ENCODE measurements around the gene EHBP1L1.
"Not testable (repeated sequence)": the region's sequence is repeated elsewhere in the genome, so short reads cannot be mapped to it uniquely, and the experiment has no call there.

Gene EHBP1L1

DNA sequence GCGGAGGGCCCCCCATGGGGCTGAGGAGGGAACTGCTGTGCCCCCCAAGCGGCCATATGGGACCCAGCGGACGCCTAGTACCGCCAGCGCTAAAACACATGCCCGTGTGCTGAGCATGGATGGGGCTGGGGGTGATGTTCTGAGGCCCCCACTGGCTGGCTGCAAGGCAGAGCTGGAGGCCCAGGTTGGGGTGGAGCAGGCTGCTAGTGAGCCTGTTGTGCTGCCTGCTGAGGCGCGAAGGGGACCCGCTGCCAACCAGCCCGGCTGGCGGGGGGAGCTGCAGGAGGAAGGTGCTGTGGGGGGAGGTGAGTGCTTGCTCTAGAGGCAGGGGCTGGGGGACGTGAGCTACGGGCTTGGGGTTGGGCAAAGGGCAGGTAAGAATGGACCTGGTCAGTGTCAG lies 42.9 kb downstream of the EHBP1L1 start:
- no peak for DNase-seq

DNA sequence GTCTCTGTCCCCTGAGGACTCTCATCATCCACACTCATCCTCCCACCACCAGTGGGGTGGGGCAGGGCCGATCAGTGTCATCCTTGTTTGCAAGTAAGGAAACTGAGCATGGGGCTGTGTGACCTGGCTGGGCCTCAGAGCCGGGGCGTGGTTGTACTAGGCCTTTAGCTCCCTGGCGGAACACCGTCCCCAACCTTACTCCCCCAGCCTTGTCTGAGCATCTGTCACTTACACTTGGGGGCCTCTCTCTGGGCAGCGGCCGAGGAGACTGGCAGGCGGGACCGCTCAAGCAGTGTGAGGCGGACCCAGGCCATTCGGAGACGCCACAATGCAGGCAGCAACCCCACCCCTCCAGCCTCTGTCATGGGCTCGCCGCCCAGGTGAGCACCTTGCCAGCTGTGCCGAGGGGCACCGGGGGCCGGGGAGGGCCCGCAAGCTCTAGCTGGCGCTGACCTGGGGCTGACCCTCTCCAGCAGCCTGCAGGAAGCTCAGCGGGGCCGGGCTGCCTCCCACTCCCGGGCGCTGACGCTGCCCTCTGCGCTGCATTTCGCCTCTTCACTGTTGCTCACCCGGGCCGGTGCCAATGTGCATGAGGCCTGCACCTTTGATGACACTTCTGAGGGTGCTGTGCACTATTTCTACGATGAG lies 43.6 kb downstream of the EHBP1L1 start:
- DNase-seq: no peak

DNA sequence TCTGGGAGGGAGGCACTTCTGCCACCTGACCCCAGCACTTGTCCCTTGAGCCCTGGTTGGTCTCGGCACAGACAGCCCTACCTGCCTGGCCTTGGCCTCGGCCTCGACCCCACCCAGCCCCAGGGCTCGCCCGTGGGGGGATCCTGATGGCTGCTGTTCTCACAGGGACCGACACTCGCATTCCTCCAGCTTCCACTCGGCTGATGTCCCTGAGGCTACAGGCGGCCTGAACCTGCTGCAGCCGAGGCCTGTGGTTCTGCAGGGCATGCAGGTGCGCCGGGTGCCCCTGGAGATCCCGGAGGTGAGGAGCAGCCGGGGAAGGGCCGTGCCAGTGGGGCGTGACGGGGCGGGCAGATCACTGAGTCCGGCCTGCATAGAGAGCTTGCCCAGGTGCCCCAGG lies 44.8 kb downstream of the EHBP1L1 start:
- DNase-seq: no peak

DNA sequence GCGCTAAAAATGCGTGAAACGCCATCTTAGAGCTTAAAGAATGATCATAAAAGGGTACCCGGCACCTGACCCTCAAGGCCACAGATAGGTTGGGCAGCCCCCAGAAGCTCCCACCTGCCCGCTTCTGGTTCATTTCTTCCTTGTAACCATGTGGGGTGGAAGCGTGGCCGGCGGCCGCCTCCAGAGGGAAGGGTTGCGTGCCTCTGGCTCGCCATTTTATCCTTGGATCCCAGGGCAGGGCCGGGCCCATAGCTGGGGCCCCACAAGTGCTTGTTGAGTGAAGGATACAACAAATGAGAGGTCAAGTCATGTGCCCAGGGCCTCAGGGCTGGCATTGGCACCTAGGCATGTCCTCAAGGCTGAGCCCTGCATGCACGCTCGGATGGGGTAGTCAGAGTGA lies 45.6 kb downstream of the EHBP1L1 start:
- DNase-seq: no peak

DNA sequence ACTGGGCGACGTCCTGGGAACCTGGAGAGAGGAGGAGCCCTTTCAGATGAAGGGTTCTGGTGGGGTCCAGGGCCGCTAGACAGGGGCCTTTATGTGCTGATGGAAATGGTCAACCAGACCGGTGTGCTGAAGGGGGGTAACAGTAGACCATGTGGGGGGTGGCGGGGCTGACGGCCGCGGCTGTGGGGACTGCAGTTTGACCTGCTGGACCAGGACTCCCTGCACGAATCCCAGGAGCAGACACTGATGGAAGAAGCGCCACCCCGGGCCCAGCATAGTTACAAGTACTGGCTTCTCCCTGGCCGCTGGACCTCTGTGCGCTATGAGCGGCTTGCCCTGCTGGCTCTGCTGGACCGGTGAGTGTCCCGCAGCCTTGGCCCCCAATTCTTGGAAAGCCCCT lies 46.2 kb downstream of the EHBP1L1 start:
- no peak for DNase-seq

DNA sequence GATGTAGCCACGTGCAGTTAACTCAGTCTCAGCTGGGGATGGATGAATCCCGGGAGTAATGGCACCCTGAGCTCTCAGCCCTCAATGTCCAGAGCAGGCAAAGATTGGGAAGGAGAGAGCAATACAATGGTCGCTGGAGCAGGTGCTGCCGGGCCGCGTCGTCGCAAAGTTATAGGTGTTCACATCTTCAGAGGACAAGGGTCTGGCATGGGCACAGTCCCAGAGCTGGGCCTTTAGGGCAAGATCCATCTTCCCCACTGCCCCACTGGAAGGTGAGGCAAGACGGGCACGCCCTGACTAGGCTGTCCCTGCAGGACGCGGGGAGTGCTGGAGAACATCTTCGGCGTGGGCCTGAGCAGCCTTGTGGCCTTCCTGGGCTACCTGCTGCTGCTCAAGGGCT lies 47.3 kb downstream of the EHBP1L1 start:
- no peak for DNase-seq

DNA sequence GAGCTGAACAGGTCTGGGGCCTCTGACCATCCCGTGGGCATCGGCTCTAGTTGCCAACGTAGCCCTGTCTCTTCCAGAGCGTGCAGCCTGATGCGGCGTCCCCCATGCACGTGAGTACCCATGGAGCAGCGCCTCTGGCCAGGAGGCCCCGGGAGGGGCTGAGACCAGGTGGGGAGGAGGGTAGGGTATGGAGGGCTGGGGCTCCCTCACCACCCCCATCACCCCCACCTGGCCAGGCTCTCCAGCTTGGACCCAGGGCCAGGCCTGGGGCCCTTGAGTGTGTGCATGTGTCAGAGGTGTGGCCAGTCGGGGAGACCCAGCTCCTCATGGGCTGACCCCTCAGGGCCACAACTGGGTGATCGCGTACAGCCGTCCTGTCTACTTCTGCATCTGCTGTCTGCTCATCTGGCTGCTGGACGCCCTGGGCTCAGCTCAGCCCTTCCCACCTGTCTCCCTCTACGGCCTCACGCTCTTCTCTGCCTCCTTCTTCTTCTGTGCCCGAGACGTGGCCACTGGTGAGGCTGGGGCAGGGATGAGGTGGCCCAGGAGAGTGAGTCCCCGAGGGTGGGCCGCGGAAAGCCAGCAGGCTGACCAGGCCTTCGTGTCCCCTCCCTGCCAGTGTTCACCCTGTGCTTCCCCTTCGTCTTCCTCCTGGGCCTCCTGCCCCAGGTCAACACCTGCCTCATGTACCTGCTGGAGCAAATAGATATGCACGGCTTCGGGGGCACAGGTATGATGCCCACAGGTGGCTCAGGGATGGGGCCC lies 48.2 kb downstream of the EHBP1L1 start:
- no peak for DNase-seq

DNA sequence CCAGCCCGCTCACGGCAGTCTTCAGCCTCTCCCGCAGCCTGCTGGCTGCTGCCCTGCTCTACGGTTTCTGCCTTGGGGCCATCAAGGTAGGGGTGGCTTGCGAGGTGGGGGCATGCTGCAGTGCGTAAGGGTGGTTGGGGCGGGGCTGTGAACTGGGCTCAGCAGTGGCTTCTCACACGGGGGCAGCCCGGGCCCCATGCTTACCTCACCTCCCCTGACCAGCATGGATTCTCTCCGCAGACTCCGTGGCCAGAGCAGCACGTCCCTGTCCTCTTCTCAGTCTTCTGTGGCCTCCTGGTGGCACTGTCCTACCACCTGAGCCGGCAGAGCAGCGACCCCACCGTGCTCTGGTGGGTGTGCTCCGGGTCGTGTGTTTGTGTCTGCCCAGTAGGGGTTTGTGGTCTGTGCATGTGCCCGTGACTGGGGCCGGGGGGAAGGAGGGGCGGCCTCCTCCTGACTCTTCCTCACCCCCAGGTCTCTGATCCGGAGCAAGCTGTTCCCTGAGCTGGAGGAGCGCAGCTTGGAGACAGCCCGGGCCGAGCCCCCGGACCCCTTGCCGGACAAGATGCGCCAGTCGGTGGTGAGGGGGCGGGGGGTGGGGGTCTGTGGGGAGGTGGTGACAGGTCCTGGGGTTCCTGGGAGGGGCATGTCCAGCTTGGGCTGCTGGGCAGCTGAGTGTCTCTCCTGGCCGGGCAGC lies 49.2 kb downstream of the EHBP1L1 start:
- no peak for DNase-seq

DNA sequence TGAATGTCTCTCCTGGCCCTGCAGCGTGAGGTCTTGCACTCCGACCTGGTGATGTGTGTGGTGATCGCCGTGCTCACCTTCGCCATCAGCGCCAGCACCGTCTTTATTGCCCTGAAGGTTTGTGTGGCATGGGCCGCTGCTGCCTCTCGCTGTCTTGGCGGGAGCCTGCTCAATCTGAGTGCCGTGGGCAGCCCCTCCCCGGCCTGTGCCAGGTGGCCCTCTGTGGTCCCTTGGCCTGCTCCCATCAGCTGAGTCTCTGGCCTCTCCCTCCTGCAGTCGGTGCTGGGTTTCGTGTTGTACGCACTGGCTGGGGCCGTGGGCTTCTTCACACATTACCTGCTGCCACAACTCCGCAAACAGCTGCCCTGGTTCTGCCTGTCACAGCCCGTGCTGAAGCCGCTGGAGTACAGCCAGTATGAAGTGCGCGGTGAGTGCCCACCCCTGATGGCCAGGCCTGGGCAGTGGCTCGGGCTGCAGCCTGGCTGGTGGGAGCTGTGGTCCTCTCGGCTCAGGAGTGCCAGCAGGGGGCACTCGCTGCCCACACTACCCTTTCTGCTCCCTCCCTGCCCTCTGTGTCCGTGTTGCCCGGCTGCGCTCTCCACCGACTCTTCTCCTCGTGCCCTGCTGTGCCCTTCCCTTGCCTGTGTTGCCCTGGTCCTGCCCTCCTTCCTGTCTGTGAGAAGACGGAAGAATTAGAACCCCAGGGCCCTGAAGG lies 49.9 kb downstream of the EHBP1L1 start:
- DNase-seq: no peak

DNA sequence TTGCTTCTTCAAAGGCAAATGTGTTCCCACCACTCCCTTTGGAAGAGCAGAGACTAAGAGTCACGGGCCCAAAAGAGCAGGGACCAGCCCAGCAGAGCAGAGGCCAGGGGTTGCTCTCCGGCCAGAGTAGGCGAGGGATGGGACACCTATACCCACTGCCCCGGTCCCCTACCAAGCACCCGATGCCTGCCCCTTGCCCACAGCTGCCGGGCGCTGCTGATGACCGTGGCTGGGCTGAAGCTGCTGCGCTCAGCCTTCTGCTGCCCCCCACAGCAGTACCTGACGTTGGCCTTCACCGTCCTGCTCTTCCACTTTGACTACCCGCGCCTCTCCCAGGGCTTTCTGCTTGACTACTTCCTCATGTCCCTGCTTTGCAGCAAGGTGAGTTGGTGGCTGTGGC lies 51.3 kb downstream of the EHBP1L1 start:
- no peak for DNase-seq

DNA sequence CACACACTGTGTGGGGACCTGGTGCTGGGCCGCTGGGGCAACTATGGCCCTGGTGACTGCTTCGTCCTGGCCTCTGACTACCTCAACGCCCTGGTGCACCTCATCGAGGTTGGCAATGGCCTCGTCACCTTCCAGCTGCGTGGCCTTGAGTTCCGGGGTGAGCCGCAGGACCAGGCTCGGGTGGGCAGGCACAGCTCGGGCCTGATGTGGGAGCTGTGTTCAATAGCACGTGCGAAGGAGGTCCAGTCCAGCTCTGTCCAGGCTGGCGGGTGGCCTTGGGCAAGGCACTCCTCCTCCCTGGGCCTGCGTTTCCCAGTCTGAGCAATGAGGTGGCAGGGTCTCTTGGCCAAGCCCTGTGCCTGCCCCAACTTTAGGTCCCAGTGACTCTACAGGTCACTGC lies 53.7 kb downstream of the EHBP1L1 start:
- no peak for DNase-seq

DNA sequence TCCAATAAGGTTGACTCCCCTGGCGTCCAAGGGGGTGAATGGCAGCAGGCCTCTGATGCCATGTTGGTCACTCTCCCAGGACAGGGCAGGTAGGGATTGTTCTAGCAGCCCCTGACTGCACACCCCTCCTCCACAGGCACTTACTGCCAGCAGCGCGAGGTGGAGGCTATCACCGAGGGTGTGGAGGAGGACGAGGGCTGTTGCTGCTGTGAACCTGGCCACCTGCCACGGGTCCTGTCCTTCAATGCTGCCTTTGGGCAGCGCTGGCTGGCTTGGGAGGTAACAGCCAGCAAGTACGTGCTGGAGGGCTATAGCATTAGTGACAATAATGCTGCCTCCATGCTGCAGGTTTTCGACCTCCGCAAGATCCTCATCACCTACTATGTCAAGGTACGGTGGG lies 54.4 kb downstream of the EHBP1L1 start:
- DNase-seq: no peak

DNA sequence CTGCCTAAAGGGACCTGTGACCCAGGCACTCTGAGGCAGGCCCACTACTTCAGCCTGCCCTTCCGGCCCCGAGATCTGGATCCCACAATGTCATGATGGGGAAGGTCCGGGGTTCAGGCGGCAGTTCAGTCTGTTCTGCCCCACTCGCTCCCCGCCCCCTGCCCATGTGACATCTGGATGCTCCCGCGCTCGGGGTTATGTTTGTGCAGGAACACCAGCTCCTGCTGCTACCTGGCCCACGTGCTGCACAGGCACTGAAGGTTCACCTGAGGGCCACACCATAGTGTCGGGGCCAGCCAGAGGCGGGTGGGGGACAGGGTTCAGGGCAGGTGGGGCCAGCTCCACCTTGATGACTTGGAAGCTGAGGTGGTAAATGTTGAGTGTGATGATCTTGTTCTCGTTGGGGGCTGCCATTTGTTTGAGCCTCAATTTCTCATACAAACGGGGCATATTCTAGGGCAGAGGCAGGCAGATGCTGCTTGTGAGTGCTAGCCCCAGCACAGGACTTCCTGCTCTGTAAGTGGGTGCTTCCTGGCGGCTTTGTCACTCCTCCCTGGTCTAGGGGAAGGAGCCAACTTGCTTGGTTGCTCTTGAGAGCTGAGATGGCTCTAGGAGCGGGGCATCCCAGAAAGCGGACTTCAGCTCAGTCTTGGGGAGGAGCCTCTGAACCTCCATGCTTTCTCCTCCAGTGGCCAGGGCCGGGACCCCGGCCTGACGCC lies 57.7 kb downstream of the EHBP1L1 start:
- no peak for DNase-seq

DNA sequence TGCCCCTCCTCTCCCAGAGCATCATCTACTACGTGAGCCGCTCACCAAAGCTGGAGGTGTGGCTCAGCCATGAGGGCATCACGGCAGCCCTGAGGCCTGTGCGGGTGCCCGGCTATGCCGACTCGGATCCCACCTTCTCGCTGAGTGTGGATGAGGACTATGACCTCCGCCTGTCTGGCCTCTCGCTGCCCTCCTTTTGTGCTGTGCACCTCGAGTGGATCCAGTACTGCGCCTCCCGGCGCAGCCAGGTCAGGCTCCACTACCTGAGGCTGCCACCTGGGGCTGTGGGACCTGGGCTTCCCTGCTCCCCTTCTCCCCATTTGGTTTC lies 58.2 kb downstream of the EHBP1L1 start:
- DNase-seq: no peak

DNA sequence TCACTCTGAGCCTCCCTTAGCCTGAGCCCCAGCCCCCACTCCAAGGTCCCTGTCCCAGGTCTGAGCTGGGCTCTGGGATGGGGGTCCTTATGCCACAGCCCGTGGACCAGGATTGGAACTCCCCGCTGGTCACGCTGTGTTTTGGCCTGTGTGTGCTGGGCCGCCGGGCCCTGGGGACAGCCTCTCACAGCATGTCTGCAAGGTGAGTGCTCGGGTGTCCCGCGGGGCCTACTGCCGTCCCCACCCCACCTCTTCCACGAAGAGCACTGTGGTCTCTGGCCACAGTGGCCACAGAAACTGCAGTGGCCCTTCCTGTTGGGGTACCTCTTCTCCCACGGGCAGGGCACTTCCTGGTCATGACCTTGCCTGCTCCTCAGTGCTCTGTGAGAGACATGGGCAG lies 58.6 kb downstream of the EHBP1L1 start:
- DNase-seq: no peak

DNA sequence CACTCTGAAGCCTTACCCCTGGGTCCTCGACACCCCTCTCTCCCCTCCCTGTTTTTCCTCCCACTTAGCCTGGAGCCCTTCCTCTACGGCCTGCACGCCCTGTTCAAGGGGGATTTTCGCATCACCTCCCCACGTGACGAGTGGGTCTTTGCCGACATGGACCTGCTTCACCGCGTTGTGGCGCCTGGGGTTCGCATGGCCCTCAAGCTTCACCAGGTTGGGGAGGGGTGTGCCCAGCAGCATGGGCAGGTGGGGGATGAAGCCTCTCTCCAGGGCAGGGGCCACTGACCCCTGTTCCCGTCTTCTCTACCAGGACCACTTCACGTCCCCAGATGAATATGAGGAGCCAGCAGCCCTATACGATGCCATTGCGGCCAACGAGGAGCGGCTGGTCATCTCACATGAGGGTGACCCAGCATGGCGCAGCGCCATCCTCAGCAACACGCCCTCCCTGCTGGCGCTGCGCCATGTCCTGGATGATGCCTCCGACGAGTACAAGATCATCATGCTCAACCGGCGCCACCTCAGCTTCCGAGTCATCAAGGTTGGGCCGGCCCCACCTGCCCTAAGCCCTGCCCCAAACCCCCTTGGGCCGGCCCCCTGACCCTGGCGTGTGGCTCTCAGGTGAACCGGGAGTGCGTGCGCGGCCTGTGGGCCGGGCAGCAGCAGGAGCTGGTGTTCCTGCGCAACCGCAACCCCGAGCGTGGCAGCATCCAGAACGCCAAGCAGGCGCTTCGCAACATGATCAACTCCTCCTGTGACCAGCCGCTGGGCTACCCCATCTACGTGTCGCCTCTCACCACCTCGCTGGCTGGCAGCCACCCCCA lies 59.3 kb downstream of the EHBP1L1 start:
- DNase-seq: no peak

DNA sequence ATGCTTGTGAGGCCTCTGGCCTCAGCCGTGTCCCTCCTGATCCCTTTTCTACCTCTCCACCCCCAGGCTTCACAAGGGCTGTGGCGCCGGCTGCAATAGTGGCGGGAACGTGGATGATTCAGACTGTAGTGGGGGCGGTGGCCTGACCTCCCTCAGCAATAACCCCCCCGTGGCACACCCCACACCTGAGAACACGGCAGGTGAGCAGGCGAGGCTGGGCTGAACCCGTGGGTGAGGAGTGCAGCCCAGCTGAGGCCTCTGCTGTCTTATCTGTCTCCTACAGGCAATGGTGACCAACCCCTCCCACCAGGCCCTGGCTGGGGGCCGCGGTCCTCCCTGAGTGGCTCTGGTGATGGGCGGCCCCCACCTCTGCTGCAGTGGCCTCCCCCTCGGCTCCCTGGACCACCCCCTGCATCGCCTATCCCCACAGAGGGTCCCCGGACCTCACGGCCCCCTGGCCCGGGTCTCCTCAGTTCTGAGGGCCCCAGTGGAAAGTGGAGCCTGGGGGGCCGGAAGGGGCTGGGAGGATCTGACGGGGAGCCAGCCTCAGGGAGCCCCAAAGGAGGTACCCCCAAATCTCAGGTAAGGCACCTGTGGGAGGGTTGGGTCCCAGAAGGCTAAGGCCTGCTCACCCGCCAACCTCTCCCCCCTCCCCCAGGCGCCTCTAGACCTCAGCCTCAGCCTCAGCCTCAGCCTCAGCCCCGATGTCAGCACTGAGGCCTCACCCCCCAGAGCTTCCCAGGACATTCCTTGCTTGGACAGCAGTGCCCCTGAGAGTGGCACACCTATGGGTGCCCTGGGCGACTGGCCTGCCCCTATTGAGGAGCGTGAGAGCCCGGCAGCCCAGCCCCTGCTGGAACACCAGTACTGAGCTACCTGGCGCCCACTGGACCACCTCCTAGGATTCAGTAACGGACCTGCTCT lies 60.5 kb downstream of the EHBP1L1 start:
- DNase-seq: no peak

DNA sequence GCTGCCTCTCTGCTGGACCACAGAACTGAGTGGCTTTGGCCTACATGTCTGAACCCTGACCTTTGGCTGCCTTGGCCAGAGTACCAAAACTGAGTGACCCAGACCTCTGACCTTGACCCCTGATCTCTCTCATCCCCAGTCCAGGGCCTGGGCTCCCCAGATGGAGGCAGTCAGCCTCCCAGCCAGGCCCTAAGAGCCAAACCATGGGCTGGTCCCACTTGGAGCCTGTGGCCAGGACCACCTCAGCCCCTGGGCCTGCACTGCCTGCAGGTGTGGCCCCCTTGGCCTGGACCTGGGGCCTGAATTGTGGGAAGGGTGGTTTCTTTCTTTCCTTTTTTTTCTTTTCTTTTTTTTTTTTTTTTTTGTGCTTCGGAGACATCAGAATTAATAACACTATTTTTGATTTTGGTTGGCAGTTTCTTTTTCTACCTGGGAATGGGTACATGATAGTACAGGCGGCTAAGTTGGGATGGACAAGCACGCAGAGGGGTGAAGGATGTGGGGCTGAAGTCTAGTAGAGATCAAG lies 61.2 kb downstream of the EHBP1L1 start:
- DNase-seq: no peak

DNA sequence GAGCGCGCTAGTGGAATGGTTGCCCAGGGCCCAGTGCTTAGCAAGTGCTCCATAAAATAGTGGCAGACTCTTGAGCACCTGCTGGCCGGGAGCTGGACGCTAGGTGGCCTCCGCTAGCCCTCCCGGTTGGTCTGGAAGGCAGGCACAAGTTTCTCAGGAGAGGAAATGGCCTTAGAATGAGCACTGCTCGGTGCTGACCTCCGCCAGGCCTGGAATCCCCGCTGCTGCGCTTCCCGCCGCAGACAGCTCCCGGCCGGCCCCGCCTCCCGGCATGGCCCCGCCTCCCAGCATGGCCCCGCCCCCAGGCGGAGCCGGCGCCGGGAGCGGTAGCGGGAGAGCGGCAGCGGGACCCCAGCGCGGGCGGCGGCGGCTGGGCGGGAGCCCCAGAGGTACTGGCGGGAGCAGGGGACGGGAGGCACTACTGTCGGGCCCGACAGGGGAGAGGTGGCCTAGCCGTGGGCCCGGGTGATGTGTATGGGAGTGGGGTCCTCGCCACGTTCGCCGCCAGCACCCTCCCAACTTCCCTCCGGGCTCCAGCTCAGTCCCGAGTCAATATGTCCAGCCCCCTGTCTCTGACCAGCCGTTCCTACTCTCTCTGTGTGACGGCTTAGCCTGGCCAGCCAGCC lies 62.1 kb downstream of the EHBP1L1 start, which contains the start of gene SIPA1:
Gene SIPA1, plus strand, starts transcription at position 308 of the 626 bp plus-strand sequence. CDS start 2,821 bp downstream, outside the sequence.
- DNase-seq: peak; percentile 86

DNA sequence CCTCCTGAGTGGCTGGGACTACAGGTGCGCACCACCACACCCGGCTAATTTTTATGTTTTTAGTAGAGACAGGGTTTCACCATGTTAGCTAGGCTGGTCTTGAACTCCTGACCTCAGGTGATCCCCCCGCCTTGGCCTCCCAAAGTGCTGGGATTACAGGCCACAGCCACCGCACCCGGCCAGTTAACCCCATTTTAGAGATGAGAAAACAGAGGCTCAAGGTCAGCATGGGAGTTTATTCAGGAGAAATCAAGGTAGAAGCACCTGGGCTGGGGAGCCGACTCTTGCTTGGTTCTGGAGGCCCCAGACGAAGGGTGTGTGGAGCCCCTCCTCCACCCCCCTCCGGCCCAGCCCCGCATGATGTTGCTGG lies 63.4 kb downstream of the EHBP1L1 start:
- DNase-seq: not testable (repeated sequence)
